RPMI8226 (cell line): Measurements from ENCODE around the gene PXDN.
"Not testable (repeated sequence)": the region's sequence is repeated elsewhere in the genome, so short reads cannot be mapped to it uniquely, and the experiment has no call there.

ENCODE experiments used
- DNase-seq: peaks from one replicate; pipeline ENCODE4 v3.0.0-alpha.2; 2015

PXDN gene

DNA sequence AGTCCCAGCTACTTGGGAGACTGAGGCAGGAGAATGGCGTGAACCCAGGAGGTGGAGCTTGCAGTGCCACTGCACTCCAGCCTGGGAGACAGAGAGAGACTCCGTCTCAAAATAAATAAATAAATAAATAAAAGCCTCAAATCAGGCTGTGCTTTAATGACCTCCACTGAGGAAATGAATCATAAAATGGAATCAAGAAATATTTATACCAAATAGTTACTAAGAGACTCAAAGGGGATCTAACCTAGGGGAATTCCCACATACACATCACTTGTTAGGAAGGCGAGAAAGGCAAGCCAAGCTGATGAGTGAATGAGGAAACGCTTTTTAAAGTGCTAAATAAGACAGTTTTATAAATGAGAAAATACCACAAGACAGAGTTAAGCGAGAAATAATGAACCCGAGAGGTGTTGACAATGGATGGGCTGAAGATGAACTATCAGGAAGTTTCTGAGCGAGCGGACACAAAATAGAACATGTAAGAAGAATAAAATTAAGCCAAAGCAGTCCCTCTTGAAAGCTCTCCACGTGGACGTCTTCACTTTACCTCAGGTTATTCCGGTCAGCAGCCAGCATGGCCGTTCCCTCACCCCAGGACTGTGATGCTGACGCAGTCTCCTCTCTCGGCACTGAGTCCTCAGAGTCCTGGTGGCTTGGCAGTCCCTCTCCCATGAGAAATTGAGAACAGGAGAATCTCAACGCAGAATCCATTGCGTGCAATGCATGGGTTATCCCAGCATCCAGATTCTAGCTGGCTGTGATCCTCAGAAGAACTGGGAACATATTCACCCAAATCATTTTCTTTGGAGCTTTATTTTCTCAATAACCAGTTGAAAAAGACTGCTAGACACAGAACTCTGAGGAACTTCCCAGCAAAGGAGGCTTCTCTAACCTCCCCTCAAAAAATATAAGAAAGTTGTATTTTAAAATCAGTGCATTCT is 22.3 kb downstream of the PXDN start:
- no peak for DNase-seq

DNA sequence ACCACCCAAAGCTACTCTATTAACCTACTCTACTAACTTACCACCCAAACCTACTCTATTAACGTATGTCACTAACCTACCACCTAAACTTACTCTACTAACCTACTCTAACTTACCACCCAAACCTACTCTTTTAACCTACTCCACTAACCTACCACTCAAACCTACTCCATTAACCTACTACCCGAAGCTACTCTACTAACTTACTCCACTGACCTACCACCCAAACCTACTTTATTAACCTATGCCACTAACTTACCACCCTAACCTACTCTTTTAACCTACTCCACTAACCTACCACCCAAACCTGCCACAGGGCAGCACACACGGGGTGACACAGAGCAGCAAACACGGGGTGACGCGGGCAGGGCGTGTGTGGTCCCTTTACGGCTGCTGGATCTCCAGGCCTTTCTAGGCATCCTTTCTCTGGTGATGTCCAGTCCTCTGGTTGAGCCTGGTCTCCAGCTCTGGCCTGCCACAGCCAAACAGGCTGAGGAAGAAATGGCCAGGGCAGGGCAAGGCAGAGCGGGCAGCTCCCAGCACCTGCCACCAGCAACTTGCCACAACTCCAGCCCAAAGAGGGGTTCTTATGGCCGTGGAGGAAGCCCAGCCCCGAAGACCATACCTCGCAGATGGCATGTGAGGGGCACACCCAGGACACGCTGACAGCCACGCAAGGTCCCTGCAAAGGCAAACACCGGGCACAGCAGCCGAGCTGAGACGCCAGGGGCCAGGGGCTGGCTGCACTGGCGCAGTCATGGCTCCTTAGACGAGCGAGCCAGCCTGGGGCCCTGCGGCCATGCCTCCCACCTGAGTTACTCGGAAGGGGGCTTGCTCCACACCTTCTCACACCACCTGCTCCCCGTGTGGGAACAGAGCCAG is 25.7 kb downstream of the PXDN start:
- DNase-seq, result no peak

DNA sequence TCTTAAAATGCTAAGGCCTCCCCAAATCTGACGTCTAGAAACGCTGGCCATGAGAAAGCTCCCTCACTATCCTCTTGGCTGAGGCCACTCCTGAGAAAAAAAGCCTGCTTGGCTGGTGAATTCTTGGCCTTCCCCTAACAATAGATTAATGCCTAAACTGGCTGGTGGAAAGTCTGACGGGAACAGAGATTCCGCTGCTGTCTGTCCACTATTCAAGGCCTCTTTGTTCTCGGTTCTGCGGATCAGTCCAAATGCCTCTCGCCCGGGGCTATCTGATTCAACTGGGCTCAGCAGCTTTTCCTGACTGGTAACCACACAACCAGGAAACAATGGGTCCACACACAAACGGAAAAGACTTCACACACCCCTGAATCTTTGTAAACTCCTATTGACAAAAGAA is 27.2 kb downstream of the PXDN start:
- no peak for DNase-seq

DNA sequence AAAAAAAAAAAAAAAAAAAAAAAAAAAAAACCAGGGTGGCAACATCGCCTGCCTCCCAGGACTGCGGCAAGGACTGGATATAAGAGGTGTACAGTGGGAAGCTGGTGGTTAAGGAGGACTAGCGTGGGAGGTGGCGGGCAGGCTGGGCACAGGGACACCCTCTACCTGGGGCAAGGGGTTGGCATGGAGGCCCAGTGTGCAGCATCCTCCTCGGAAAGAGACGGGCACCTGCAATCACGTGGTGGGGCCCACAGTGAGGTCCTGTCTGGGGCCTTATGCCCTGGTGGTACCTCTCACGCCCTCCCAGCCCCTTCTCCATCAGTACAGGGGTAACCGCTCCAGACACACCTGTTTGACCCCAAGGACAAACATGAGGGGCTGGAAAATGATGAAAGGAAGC is 27.9 kb downstream of the PXDN start:
- no peak for DNase-seq

DNA sequence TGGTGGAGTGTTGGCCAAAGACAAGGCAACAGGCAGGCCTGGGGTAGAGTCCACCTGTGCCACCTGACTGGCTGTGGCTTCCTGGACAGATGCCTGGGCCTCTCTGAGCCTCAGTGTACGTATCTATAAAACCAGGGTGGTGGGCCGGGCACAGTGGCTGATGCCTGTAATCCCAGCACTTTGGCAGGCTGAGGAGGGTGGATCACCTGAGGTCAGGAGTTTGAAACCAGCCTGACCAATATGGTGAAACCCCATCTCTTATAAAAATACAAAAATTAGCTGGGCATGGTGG is 28.4 kb downstream of the PXDN start:
- not testable (repeated sequence) for DNase-seq

DNA sequence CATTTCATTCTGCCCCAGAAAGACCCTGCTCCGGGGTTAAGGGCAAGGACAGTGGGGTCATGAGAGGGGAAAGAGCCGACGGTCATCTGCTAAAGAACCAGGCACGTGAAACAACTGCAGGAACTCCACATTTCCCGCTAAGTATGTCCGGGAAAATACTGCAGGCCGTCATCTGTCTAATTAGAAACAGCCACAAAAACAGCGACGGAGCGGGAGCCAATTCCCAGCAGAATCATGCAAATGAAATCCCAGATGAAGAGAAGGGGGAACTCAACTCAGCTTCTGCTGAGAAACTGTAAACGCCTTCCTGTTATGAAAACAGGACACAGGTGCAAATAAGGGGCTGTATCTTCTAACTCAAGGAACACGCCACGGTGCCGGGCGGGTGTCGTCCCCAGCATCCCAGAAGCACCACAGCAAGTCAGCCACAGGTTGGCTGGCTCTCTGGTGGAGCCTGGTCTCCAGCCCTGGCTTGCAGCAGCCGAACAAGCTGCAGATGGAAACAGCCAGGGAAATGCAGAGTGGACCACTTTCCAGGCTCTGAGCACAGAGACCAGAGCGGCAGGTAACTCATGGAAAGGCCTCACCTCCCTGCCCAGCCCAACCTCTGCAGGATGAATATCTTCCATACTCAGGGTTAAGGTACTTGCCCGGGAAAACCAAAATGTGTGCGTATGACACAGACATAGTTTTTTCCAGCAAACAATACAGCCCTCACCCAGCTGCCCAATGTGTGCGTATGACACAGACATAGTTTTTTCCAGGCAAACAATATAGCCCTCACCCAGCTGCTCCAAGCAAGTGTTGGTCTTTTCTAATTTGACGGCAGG is 28.9 kb downstream of the PXDN start:
- DNase-seq, result no peak

DNA sequence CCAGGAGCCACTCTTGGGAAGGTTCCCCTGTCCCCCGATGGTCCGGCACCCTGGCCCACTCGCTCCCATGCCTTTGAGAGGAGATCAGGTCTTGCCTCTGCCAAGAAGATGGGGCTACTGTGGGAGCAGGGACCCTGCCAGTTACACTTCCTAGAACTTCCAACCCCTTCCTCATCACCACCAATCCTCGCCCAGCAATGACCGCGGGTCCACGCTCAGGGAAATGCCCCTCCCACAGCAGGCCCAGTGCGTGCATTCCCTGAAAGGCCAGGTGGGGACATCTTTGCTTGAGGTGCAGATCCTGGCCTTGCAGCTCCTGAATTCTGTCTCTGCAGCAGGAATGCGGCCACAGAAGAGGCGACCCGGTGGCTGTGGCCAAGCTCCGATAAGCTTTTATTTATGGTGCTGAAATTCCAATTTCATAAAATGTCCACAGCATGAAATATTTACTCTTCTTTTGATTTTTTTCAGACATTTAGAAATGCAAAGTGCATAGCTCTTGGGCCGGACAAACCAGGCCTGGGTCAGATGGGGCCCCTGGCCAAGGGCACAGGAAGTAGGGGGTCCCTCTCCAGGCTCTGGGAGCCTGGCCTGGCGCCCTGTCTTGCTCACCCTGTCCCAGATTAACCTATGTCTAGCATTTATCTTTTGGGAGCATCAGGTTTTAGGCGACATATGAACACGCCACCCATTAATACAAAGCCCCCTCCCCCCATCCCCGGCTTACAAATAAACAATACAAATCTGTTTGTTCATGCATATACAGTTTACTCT is 29.8 kb downstream of the PXDN start:
- DNase-seq, result no peak

DNA sequence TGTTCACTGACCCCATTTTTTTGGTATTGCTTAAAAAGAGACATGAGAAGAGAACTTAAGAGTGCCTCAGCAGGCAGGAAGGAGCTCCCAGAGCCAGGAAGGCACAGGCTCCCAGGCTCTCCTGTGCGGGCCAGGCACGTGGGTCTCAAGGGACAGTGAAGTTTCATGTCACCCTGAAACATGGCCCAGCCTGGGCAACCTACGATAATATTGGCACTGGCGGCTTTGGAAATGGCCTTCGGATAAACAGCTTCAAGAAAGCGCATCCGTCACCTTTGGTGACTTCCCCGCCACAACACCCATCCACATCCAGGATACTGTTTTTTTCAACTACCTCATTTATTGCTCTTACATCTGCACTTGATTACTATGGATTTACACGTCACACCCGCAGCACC is 30.5 kb downstream of the PXDN start:
- DNase-seq, result no peak

DNA sequence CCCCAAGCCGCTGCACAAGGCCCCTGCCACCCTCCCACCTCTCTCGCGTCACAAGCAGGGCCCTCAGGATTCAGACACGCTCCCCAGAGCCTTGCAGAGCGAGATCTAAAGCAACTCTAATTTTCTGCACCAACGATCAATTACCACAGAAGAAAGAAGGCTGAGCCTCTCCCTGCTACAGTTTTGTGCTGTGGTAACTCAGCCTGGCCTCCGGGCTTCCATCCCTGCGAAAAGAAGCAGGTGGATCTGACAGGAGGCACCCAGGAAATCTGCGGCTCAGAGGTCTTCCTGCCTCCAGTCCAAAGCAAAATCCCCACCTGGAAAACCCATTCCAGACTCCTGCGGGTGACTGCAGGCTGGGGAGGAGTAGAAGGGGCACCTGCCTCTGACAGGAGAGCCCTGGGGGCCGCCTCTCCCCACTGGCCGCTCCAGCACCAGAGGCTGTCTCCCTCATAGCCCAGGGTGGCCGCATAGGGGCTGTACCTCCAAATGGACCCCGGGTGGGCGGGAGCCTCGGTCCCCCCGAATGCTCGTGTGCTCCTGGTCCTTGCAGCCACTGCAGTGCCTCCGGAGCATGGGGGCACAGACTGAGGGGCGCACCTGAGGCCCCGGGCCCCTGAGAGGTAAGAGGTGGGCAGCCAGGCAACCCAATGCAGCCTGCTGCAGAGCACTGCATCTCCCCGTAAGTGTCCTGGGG is 31.0 kb downstream of the PXDN start:
- DNase-seq, result no peak

DNA sequence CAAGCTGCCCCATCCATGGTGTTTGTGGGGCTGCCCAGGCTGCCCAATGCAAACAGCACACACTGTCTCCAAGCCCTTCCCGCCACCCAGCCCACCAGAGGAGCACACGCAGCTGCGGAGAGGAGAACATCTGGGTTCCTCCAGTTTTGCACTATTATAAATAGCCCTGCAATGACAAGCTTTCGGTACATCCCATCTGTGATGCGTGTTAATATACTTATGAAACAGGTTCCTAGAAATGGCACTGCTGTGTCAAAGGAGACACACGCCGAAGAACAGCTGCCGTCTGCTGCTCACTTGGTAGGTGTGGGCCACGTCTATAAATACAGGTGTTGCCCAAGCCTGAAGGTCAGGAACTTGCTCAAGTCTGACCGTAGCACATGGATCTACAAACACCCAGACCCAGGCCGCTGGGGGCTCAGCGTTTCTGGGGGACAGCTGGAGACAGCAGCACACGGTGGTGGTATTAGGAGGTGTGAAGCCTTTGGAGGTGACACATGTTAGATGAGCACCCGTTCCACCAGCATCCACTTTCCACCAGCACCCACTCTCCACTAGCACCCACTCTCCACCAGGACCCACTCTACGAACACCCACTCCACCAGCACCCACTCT is 34.3 kb downstream of the PXDN start:
- DNase-seq, result peak; percentile 59

DNA sequence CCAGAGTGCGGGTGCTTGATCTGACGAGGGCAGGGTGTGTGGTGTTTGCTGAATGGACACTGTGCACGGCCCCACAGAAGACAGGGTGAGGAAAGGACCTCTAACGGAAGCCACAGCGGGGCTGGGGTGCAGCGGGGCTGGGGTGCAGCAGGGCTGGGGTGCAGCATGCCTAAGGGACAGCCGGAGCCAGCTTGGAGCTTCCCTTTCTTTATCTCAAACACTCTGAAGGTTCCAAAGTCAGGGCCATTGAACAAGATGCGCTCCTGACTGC is 35.0 kb downstream of the PXDN start:
- DNase-seq, result no peak

DNA sequence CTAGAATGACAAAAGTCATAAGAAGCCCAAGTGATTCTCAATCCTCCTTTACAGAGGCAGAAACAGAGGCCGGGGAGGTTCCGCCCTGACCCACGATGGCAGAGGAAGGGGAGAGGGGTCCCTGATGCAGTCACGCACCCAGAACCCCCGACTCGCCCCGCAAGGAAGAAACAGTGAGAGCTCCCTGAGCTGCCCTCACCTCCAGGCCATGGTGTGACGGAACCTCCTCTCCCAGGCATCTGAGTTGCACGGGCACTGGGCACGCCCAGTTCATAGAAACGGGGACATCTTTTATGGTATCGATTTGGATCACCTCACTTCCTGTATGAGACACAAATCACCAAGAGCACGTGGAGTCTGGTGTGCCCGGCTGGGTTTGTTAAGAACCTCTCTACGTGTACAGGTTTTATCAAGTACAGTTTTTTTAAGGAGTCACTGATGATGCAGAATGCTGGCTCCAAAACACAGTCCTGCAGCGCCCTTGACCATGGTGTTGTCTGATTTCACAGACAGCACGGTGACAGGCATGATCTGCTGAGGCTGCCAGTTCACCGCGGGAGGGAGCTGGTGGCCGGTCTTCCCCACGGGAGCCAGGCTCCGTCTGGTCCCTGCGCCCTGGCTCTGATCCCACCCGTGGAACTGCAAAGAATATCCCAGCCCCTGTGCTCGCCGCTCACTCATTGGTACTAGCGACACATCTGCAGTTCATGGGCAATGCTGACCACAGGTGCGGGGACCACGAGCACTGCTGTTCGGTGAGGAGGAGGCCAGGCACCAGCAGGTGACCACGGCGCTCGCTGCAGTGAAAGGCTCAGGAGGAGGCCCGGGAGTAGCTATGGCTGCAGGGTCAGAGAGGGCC is 35.6 kb downstream of the PXDN start:
- peak; percentile 25 for DNase-seq

DNA sequence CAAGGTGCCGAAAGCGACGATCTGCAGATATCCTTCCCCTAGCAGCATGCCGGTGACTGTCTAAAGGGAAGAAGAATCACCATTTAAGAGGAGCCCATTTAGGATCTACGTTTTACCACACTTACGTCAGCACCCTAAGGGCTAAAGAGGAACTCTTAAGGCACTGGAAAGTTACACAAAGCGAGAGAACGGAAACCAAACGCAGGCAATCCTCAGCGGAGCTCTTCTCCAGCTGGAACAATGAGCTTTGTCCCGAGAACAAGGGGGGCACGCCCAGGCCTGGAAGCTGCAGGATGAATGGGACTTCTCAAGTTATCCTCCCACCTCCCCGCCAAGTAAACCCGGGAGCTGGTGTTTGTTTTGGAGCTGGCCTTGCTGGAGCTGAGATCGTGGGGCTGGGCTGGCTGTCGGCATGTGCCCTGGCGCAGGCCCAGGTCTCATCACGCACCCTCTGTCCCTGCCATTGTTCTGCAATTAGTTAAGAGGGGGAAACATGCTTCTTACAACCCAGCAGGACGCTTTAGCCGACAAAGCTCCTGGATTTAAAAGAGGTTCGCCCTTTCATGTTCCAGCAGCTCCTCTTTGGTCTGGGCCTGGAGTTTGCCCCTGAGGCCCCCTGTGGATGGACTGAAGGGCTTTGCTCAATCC is 36.4 kb downstream of the PXDN start:
- DNase-seq, result no peak

DNA sequence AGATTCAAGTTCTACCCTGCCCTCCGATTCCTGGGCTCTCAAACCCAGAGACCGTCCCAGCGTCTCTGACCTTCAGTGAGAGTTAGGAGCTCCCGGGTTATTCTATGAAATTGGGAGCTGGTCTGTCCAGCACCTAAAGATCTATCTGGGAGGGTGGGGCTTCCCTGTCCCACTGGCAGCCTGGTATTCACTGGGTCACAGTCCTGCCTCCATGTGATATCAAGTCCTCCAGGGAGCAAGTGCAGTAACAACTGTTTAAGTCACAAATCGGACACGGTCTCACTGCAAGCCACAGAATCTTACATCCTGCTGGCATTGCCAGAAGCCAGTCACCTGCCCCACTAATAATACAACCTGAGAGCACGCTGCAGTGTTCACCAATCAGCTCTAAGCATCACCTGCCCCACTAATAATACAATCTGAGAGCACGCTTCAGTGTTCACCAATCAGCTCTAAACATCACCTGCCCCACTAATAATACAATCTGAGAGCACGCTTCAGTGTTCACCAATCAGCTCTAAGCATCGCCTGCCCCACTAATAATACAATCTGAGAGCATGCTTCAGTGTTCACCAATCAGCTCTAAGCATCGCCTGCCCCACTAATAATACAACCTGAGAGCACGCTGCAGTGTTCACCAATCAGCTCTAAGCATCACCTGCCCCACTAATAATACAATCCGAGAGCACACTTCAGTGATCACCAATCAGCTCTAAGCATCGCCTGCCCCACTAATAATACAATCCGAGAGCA is 38.0 kb downstream of the PXDN start:
- not testable (repeated sequence) for DNase-seq

DNA sequence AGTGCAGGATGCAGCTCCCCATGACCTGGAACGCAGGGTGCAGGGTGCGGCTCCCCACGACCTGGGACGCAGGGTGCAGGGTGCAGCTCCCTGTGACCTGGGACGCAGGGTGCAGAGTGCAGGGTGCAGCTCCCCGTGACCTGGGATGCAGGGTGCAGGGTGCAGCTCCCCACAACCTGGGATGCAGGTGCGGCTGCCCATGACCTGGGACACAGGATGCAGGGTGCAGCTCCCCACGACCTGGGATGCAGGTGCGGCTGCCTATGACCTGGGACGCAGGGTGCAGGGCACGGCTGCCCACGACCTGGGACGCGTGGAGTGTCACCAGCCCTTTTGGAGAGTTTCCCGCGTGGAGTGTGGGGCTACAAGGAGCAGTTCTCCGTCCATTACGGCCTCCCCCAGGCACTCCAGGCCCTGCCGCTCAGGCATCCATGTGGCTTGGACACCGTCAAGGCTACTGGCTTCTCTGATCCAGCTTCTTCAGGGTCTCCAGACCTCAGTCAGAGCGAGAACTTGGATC is 38.7 kb downstream of the PXDN start:
- DNase-seq, result no peak

DNA sequence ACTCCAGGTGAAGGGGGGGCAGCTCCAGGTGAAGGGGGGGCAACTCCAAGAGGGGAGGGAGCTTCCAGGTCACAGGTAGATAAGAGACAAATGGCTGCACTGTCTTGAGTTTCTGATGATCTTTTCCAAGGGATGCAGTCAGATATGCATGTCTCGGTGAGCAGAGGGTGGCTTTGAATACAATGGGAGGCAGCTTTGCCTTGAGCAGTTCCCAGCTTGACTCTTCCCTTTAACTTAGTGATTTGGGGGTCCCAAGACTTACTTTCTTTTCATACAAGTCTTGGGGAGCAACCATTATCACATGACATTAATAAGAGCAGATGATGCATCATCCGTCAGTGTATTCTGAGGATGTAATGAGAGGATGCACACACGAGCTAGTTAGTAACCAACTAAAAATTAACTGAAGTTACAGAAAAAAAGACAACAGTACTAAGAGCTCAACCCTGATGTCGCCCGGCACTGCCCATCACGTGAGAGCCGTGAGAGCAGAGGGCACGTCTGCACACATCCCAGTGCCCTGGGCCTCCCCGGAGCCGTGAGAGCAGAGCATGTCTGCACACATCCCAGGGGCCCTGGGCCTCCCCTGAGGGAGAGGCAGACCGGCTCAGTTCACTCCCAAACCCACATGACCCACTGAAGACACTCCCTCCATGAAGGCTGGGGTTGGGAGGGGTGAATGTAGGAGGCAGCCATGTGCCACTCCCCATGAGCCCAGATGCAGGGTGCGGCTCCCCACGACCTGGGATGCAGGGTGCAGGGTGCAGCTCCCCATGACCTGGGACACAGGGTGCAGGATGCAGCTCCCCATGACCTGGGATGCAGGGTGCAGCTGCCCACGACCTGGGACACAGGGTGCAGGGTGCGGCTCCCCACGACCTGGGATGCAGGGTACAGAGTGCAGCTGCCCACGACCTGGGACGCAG is 39.4 kb downstream of the PXDN start:
- DNase-seq, result no peak

DNA sequence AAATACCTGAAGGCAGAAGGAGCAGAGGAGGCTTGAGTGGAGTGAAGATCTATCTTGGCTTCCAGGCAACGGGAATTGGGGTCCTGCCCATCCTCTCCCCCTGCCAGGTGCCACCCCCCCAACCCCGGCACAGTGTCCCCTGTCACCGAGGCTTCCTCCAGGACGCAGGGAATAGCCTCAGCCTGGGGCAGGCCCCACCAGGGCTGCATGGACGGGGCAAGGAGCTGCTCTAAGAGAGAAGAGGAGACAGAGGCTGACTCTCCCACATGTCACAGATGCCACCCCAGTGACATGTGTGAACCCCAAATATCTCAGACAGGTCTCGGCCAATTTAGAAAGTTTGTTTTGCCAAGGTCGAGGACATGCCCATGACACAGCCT is 42.1 kb downstream of the PXDN start:
- DNase-seq, result no peak
